Activated naive CD4-positive, alpha-beta T cell treated with anti-CD3 and anti-CD28 coated beads, Interleukin-2, amount 10 ng/mL, durations not matched to agents 7 days and 5 days (primary cell): ENCODE results near the gene IGF2R.

Source experiments
- CTCF ChIA-PET: fragments of 350-600 bp; sonication (Branson Sonifier 250); formaldehyde crosslinking; loops from one replicate; lab custom pipeline; 2021; ENCODE audit warnings: antibody characterized with exemption; lab: Charles Lee
- DNase-seq: peaks from one replicate; pipeline ENCODE4 v3.0.0-alpha.2; 2020
- H3K27ac Mint-ChIP-seq: one replicate; pipeline ENCODE4 v1.8.0; 2021; ENCODE audit warnings: mild to moderate bottlenecking, moderate library complexity, mixed read lengths
- H3K27me3 Mint-ChIP-seq: one replicate; pipeline ENCODE4 v1.8.0; 2021; ENCODE audit warnings: mild to moderate bottlenecking, mixed read lengths
- H3K36me3 Mint-ChIP-seq: one replicate; pipeline ENCODE4 v1.8.0; 2021; ENCODE audit warnings: mixed read lengths
- H3K4me1 Mint-ChIP-seq: one replicate; pipeline ENCODE4 v1.8.0; 2021; ENCODE audit warnings: mixed read lengths
- H3K4me3 Mint-ChIP-seq: one replicate; pipeline ENCODE4 v1.8.0; 2021; ENCODE audit warnings: mild to moderate bottlenecking, moderate library complexity, mixed read lengths
- H3K9me3 Mint-ChIP-seq: one replicate; pipeline ENCODE4 v1.8.0; 2021; ENCODE audit warnings: mixed read lengths

IGF2R gene

DNA sequence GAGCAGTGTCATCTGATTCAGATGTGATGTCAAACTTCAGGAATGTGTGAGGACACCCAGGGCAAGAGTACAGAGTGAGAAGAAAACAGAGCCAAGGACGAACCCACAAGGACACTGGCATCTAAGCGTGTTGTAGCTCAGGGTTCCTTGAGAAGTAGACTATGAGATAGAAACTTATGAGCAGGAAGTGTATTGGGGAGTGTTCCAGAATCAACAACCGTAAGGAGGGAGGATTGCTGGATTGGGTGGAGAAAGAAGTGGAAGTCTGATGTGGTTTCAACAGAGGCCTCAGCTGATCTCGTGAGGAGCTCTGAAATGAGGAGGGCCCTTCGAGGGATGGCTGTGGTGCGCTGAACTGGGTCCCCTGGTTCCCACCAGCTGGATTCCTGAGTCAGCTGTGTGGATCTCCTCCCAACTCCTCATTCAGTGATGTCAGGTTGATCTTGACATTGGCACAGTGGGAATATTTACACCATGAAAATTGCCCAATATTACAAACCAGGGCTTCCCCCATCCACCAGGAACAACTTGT lies 25.7 kb upstream of the IGF2R start:
- Mint-ChIP-seq H3K9me3 (peaks cover 10% of the 10 kb centered on the region), H3K27me3 (peaks cover 29% of the 10 kb centered on the region), H3K4me1 (no peaks in the 10 kb centered on the region), H3K27ac (no peak overlapping the region), H3K36me3 (no peaks in the 10 kb centered on the region), H3K4me3 (no peak overlapping the region)
- no peak for DNase-seq
- CTCF ChIA-PET = interaction anchor here (1.2 to 1.9 kb wide), 3 partner anchors 80 to 223 kb away, joined by 3 to 11 read pairs (median 3); no protein-coding TSS in a partner anchor

- Mint-ChIP-seq H3K36me3 (no peaks in the 10 kb centered on the region), H3K27ac (no peak overlapping the region), H3K9me3 (peaks cover 10% of the 10 kb centered on the region), H3K27me3 (peaks cover 31% of the 10 kb centered on the region), H3K4me3 (no peak overlapping the region), H3K4me1 (no peaks in the 10 kb centered on the region)
- CTCF ChIA-PET = no interaction called here
- no peak for DNase-seq
Observed at GRCh38 chr6:159943968-159944598, 24.8 kb upstream of the IGF2R start.

DNA sequence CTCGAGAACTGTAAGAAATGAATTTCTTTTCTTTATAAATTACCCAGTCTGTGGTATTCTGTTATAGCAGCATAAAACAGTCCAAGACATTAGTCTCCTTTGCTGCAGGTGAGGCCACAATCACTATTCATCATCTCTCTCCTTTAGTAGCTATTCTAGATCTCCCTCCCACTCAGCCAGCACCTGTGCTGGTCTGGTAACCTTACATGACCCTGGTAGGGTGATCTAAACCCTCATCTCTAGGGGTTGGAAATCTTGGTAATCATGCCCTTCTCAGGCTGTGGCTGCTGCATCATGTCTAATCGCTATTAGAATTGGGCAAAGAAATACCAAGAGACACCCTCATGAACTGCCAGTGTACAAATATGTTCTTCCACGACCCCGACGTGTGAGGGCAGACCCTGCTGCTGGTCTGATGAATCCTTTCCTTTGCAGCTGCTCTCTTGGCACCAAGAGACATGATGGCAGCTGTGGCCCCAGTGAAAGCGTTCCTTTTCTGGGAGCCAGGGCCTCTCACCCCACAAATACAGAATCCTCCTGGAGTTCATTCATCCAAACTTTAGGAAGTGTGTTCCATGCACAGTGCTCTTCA lies 23.0 kb upstream of the IGF2R start:
- Mint-ChIP-seq H3K4me1 (no peaks in the 10 kb centered on the region), H3K27me3 (peaks cover 42% of the 10 kb centered on the region), H3K4me3 (no peak overlapping the region), H3K9me3 (peaks cover 10% of the 10 kb centered on the region), H3K36me3 (no peaks in the 10 kb centered on the region), H3K27ac (no peak overlapping the region)
- CTCF ChIA-PET = no interaction called here
- no peak for DNase-seq

- H3K27me3 Mint-ChIP-seq = peaks cover 45% of the 10 kb centered on the region
- DNase-seq = no peak
- CTCF ChIA-PET = no interaction called here
- no peak overlapping the region for H3K4me3 Mint-ChIP-seq
- H3K36me3 Mint-ChIP-seq = no peaks in the 10 kb centered on the region
- no peak overlapping the region for H3K27ac Mint-ChIP-seq
- peaks cover 10% of the 10 kb centered on the region for H3K9me3 Mint-ChIP-seq
- no peaks in the 10 kb centered on the region for H3K4me1 Mint-ChIP-seq
Observed at GRCh38 chr6:159946912-159947311, 22.0 kb upstream of the IGF2R start.

DNA sequence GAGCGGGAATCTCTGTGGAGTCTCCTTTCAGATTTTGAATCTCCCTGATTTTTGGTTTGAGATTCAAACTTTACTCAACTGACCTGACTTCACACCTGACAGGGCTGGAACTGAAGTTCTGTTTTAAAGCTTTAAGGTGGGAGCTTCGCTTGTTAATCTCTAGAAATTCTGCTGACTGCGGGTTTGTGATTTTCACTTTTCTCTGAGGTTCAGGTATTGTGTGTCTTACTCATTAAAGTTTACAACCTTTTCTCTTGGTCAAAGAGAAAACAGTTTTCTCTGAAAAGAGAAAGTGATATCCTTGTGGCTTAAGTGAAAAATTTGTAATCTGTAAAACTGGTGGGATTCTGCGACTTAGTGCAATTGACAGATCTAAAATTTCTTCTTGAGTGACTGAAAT lies 20.7 kb upstream of the IGF2R start:
- no peak for DNase-seq
- no peaks in the 10 kb centered on the region for H3K36me3 Mint-ChIP-seq
- CTCF ChIA-PET = no interaction called here
- H3K9me3 Mint-ChIP-seq = peaks cover 10% of the 10 kb centered on the region
- no peak overlapping the region for H3K4me3 Mint-ChIP-seq
- H3K27ac Mint-ChIP-seq = no peak overlapping the region
- no peaks in the 10 kb centered on the region for H3K4me1 Mint-ChIP-seq
- peaks cover 50% of the 10 kb centered on the region for H3K27me3 Mint-ChIP-seq

- no peaks in the 10 kb centered on the region for H3K9me3 Mint-ChIP-seq
- H3K4me1 Mint-ChIP-seq = no peaks in the 10 kb centered on the region
- no peaks in the 10 kb centered on the region for H3K36me3 Mint-ChIP-seq
- DNase-seq = no peak
- no peak overlapping the region for H3K4me3 Mint-ChIP-seq
- peaks cover 58% of the 10 kb centered on the region for H3K27me3 Mint-ChIP-seq
- H3K27ac Mint-ChIP-seq = no peak overlapping the region
- CTCF ChIA-PET = no interaction called here
Observed at GRCh38 chr6:159951772-159952171, 17.1 kb upstream of the IGF2R start.

GRCh38 chr6:159952289-159953005 lies 16.4 kb upstream of the IGF2R start:
- Mint-ChIP-seq H3K9me3 (no peaks in the 10 kb centered on the region), H3K27me3 (peaks cover 58% of the 10 kb centered on the region), H3K4me1 (no peaks in the 10 kb centered on the region), H3K36me3 (no peaks in the 10 kb centered on the region), H3K27ac (no peak overlapping the region), H3K4me3 (no peak overlapping the region)
- DNase-seq = no peak
- CTCF ChIA-PET = no interaction called here

DNA sequence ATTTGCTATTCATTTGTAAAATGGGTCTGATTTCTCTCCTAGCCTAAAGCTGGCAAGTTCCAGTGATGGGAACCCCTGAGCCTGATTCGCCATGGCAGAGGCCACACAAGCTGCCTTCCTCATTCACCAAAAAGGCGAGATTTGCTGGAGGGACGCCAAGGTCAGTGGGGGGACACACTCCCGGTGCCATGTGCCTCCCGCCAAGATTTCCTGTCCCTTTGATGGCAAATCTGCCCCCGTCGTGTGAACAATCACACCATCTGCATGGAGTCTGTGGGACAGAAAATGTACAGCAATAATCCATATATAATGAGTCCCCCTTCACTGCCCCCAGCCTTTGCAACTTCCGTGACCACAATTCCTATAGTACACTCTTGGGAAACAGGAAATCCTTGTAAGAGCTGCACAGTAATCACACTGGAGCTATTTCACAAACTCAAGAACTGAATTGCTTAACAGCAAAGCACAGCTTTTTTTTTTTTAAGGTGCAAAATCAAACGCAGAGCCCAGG lies 15.7 kb upstream of the IGF2R start:
- H3K36me3 Mint-ChIP-seq = no peaks in the 10 kb centered on the region
- peaks cover 54% of the 10 kb centered on the region for H3K27me3 Mint-ChIP-seq
- no peak for DNase-seq
- H3K27ac Mint-ChIP-seq = no peak overlapping the region
- CTCF ChIA-PET = no interaction called here
- no peaks in the 10 kb centered on the region for H3K9me3 Mint-ChIP-seq
- H3K4me1 Mint-ChIP-seq = no peaks in the 10 kb centered on the region
- H3K4me3 Mint-ChIP-seq = no peak overlapping the region

DNA sequence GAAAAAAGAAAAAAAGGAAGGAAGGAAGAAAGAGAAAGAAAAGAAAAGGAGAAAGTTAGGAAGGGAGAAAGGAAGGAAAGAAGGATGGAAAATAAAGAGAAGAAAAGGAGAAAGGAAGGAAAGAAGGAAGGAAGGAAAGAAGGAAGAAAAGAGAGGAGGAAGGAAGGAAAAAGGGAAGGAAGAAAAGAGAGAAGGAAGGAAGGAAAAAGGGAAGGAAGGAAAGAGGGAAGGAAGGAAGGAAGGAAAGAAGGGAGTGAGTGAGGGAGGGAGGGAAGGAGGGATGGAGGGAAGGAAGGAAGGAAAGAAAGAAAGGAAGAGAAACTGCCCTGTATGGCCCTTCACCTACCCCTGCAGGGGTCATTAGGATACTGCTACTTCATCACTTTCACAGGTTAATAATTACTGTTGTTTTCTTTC lies 12.9 kb upstream of the IGF2R start:
- CTCF ChIA-PET = no interaction called here
- no peak for DNase-seq
- H3K27me3 Mint-ChIP-seq = peaks cover 45% of the 10 kb centered on the region
- H3K36me3 Mint-ChIP-seq = no peaks in the 10 kb centered on the region
- no peak overlapping the region for H3K27ac Mint-ChIP-seq
- H3K4me3 Mint-ChIP-seq = no peak overlapping the region
- no peaks in the 10 kb centered on the region for H3K9me3 Mint-ChIP-seq
- no peaks in the 10 kb centered on the region for H3K4me1 Mint-ChIP-seq

- no peaks in the 10 kb centered on the region for H3K36me3 Mint-ChIP-seq
- no peak overlapping the region for H3K27ac Mint-ChIP-seq
- H3K9me3 Mint-ChIP-seq = no peaks in the 10 kb centered on the region
- DNase-seq = no peak
- H3K27me3 Mint-ChIP-seq = peaks cover 41% of the 10 kb centered on the region
- no peaks in the 10 kb centered on the region for H3K4me1 Mint-ChIP-seq
- no peak overlapping the region for H3K4me3 Mint-ChIP-seq
- CTCF ChIA-PET = no interaction called here
Observed at GRCh38 chr6:159957071-159957673, 11.7 kb upstream of the IGF2R start.

GRCh38 chr6:159959165-159959975 lies 9.5 kb upstream of the IGF2R start:
- DNase-seq = no peak
- no peaks in the 10 kb centered on the region for H3K36me3 Mint-ChIP-seq
- H3K4me1 Mint-ChIP-seq = no peaks in the 10 kb centered on the region
- CTCF ChIA-PET = no interaction called here
- H3K27ac Mint-ChIP-seq = no peak overlapping the region
- H3K27me3 Mint-ChIP-seq = peaks cover 47% of the 10 kb centered on the region
- H3K9me3 Mint-ChIP-seq = no peaks in the 10 kb centered on the region
- H3K4me3 Mint-ChIP-seq = no peak overlapping the region

- Mint-ChIP-seq H3K4me3 (no peak overlapping the region), H3K27me3 (peaks cover 49% of the 10 kb centered on the region), H3K27ac (no peak overlapping the region), H3K36me3 (no peaks in the 10 kb centered on the region), H3K4me1 (no peaks in the 10 kb centered on the region), H3K9me3 (no peaks in the 10 kb centered on the region)
- no peak for DNase-seq
- CTCF ChIA-PET = no interaction called here
Observed at GRCh38 chr6:159959976-159960384, 8.9 kb upstream of the IGF2R start.

GRCh38 chr6:159960485-159960884 lies 8.4 kb upstream of the IGF2R start:
- Mint-ChIP-seq H3K4me3 (no peak overlapping the region), H3K9me3 (no peaks in the 10 kb centered on the region), H3K27ac (no peak overlapping the region), H3K36me3 (no peaks in the 10 kb centered on the region), H3K4me1 (no peaks in the 10 kb centered on the region), H3K27me3 (peaks cover 53% of the 10 kb centered on the region)
- CTCF ChIA-PET = interaction anchor here (2.0 kb wide), 1 partner anchor 18 kb away, joined by 5 read pairs; no protein-coding TSS in a partner anchor
- DNase-seq = no peak
